GM19023 (cell line): ENCODE results near the gene KCNE1.
"Not testable (repeated sequence)": the region's sequence is repeated elsewhere in the genome, so short reads cannot be mapped to it uniquely, and the experiment has no call there.

Experiments
- ATAC-seq: cut with Tn5 transposase; IDR thresholded peaks from one replicate; pipeline ENCODE4 v1.9.1; 2021; ENCODE audit warnings: mild to moderate bottlenecking, moderate library complexity; ENCODE audit not compliant: unreplicated experiment

KCNE1 gene

GRCh38 chr21:34428441-34428840 is 83.6 kb downstream of the KCNE1 start:
- not testable (repeated sequence) for ATAC-seq

DNA sequence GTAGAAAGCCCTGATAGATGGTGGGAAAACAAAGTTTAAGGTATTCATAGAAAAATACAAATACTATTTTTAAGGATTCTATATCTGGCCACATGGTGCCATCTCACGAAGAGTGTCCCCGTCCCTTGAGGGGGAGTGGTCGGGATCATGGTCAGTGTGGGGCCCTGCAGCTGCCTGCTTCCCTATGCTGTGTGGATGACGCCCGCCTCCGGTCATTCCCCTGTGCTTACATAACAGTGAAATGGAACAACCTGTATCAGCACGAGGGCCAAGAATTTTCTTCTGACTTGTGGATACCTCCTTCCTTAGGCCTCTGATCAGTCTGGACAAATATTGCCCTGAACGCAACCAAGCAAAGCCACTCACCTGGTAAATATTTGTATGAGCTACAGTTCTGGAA is 84.7 kb downstream of the KCNE1 start:
- not testable (repeated sequence) for ATAC-seq

- not testable (repeated sequence) for ATAC-seq
Observed at GRCh38 chr21:34423805-34424204, 88.2 kb downstream of the KCNE1 start, which contains the start of gene SMIM34. SMIM34 (minus strand) TSS chr21:34423951; CDS start chr21:34423839, 112 bp downstream.

GRCh38 chr21:34417448-34418077 is 94.4 kb downstream of the KCNE1 start:
- ATAC-seq: not testable (repeated sequence)

DNA sequence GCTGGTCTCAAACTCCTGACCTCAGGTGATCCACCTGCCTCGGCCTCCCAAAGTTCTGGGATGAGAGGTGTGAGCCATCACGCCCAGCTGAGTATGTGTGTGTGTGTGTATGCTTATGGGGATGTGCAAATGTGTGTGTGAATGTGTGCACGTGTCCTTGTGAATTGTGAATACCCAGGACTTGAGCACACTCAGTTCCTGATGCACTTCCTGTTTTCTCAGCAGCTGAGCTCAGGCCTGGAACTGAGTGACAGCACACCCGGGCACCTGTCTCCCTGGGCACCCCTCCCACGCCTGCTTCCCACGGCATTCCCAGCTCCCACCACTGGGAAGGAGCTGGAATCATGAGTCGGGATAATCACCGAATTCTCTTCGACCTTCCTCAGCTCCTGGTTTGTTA is 104.7 kb downstream of the KCNE1 start:
- not testable (repeated sequence) for ATAC-seq

- ATAC-seq: not testable (repeated sequence)
Observed at GRCh38 chr21:34406676-34407075, 105.3 kb downstream of the KCNE1 start.

GRCh38 chr21:34406102-34406501 is 105.9 kb downstream of the KCNE1 start:
- not testable (repeated sequence) for ATAC-seq

DNA sequence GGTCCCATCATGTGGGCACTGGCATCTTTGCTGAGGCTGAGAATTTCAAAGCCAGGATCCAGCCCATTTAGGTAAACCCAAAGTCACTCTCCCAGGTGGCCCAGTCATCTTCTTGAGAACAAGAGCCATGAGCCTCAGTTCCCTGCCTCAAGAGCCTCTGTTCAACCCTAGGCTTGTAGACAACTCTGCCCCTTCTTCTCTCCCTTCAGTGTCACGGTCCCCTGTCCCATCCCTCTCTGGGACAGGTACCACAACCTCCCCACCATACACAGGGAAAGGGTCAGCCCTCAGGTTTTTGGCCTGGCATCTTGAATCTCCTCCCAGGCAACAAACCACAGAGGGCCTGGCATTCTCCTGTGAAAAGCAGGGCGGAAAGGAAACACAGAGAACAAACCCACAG is 106.3 kb downstream of the KCNE1 start:
- ATAC-seq: not testable (repeated sequence)

DNA sequence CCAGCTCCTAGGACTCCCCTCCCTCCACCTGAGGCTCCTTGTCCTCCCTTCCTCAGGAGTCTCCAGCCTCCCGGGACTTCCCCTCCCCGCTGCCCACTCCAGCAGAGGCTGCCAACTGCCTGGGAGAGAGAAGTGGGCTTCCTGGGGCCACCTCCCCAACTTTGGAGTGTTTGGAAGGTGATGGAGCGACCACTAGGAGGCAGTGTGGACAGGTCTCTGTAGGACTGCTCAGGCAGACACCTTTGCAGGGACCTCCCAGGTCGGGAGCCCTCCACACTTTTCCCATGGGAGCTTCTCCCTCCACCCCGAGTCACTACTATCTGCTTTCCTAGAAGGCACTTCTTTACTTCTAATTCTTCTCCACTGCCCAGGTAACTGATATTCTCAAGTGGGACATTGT is 107.3 kb downstream of the KCNE1 start:
- not testable (repeated sequence) for ATAC-seq

- not testable (repeated sequence) for ATAC-seq
Observed at GRCh38 chr21:34400522-34400921, 111.5 kb downstream of the KCNE1 start.
